HEK293 (cell line): Measurements from ENCODE around the gene CALHM6.

Source experiments
- CTCF ChIP-seq: fragments of 450-650 bp; formaldehyde crosslinking; IDR thresholded peaks from 2 replicates; pipeline ENCODE4 v1.5.1; 2016; ENCODE audit warnings: missing biosample characterization, missing genetic modification characterization
- HOXA7 ChIP-seq: sonication (generic); formaldehyde crosslinking; IDR thresholded peaks from 2 replicates; pipeline ENCODE4 v1.8.1; 2022; ENCODE audit warnings: missing genetic modification reagents, borderline replicate concordance
- REST ChIP-seq: fragments of 450-650 bp; formaldehyde crosslinking; IDR thresholded peaks from 2 replicates; pipeline ENCODE4 v1.5.1; 2016; ENCODE audit warnings: missing biosample characterization, missing genetic modification characterization
- YY1 ChIP-seq: fragments of 450-650 bp; formaldehyde crosslinking; IDR thresholded peaks from 2 replicates; pipeline ENCODE4 v1.5.1; 2018; ENCODE audit warnings: missing biosample characterization, missing genetic modification characterization
- ZBTB1 ChIP-seq: fragments of 450-650 bp; formaldehyde crosslinking; IDR thresholded peaks from 2 replicates; pipeline ENCODE4 v1.5.1; 2016; ENCODE audit warnings: missing biosample characterization, missing genetic modification characterization
- ZNF391 ChIP-seq: fragments of 450-650 bp; formaldehyde crosslinking; IDR thresholded peaks from 2 replicates; pipeline ENCODE4 v1.5.1; 2016; ENCODE audit warnings: low read depth, missing biosample characterization, missing genetic modification characterization, borderline replicate concordance
- ZNF664 ChIP-seq: fragments of 450-650 bp; formaldehyde crosslinking; IDR thresholded peaks from 2 replicates; pipeline ENCODE4 v1.5.1; 2016; ENCODE audit warnings: missing biosample characterization, missing genetic modification characterization
- ZNF76 ChIP-seq: fragments of 450-650 bp; formaldehyde crosslinking; IDR thresholded peaks from 2 replicates; pipeline ENCODE4; 2016; ENCODE audit warnings: low read depth, missing biosample characterization, missing genetic modification characterization, borderline replicate concordance
- ZNF837 ChIP-seq: fragments of 450-650 bp; formaldehyde crosslinking; IDR thresholded peaks from 2 replicates; pipeline ENCODE4 v1.5.1; 2016; ENCODE audit warnings: missing biosample characterization, missing genetic modification characterization

DNA sequence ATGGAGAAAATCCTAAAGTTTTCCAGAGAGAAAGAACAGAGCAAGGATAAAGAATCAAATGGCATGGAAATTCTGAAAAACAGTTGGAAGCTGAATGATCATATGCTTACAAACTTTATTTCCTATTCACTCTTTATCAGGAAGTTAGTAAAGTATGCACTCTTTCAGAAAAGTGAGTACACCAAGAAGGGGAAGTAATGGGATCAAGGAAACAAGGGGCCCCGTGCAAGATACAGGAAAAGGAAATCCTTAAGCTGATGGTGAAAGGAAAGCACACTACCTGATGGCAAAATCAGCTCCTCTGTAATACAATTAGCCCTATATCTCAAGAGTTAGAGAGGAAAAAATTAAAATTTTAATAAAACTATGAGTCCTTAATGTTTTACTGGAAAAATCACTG lies 14.0 kb downstream of the CALHM6 start:
- TF ChIP-seq ZNF664 (tag by site-specific recombination) (no peak), ZNF391 (tag by site-specific recombination) (no peak), ZNF837 (tag by site-specific recombination) (no peak), HOXA7 (CRISPR knock-in tag) (no peak), ZBTB1 (tag by site-specific recombination) (no peak), ZNF76 (no peak), CTCF (tag by site-specific recombination) (no peak), REST (tag by site-specific recombination) (no peak), YY1 (tag by site-specific recombination) (no peak)
